ENCODE measurements around the gene SFXN4.

DNA sequence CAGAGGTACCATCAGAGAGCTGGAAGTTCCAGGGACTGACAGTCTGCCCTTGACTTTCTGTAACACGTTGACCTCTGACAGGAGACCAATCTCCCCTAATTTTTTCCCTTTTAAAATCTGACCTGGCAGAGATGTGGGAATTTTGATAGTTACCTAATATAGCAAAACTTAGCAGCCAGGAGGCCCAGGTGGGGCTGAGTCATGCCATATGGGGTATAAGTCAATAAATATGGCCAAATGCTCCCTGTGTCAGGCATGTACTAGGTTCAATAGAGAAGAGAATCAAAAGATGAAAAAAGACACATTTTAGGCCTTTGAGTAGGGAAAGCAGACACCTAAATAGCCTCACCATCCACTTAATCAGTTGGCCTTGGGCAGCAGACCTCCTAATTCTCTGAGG lies 35.7 kb upstream of the SFXN4 start:
- TF ChIP-seq RCOR1 (IDR thresholded peaks at IDR 0.05; ENCODE audit: insufficient replicate concordance, low read length) (no peak), POLR2A (IDR thresholded peaks at IDR 0.05; ENCODE audit: low read depth, low read length) (no peak), CTCF (conservative IDR thresholded peaks at IDR 0.05; ENCODE audit: low read depth, low read length) (no peak), MAFK (IDR thresholded peaks at IDR 0.05; ENCODE audit: low read depth, low read length) (no peak), USF2 (IDR thresholded peaks at IDR 0.05; ENCODE audit: low read depth, low read length) (no peak), ELK1 (IDR thresholded peaks at IDR 0.05; ENCODE audit: borderline replicate concordance, low read depth, low read length) (no peak), RAD21 (IDR thresholded peaks at IDR 0.05; ENCODE audit: low read length) (no peak), CHD1 (IDR thresholded peaks at IDR 0.05; ENCODE audit: low read depth, low read length) (no peak), MAZ (IDR thresholded peaks at IDR 0.05; ENCODE audit: borderline replicate concordance, low read depth, low read length) (no peak), RFX5 (IDR thresholded peaks at IDR 0.05; ENCODE audit: low read depth, low read length) (no peak), SMC3 (IDR thresholded peaks at IDR 0.05; ENCODE audit: low read depth, low read length) (no peak), CEBPB (IDR thresholded peaks at IDR 0.05; ENCODE audit: low read depth, low read length) (no peak), MXI1 (IDR thresholded peaks at IDR 0.05; ENCODE audit: borderline replicate concordance, low read depth, low read length) (no peak), BHLHE40 (IDR thresholded peaks at IDR 0.05; ENCODE audit: low read depth, low read length) (no peak)

All from IMR-90 (cell line).